Smooth muscle cell of the brain vasculature (primary cell): Measurements from ENCODE around the gene TREM1.

Experiments used
- DNase-seq: peaks from one replicate; pipeline ENCODE4 v3.0.0-alpha.2; 2012; ENCODE audit warnings: low read depth, low spot score

TREM1 gene

GRCh38 chr6:41286544-41287346 is at the start of gene TREM1:
TREM1 (minus strand) TSS chr6:41286682; CDS start chr6:41286655, 27 bp downstream.
- DNase-seq = no peak

DNA sequence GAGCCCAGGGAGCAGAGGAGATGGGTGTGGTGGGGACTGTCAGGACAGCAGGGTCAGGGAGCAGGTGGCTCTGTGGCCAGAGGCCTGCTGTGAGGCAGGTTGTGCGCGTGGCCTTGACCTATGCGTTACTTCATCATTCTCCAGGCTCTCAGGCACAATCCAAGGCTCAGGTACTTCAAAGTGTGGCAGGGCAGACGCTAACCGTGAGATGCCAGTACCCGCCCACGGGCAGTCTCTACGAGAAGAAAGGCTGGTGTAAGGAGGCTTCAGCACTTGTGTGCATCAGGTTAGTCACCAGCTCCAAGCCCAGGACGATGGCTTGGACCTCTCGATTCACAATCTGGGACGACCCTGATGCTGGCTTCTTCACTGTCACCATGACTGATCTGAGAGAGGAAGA is 49.5 kb upstream of the TREM1 start:
- no peak for DNase-seq

DNA sequence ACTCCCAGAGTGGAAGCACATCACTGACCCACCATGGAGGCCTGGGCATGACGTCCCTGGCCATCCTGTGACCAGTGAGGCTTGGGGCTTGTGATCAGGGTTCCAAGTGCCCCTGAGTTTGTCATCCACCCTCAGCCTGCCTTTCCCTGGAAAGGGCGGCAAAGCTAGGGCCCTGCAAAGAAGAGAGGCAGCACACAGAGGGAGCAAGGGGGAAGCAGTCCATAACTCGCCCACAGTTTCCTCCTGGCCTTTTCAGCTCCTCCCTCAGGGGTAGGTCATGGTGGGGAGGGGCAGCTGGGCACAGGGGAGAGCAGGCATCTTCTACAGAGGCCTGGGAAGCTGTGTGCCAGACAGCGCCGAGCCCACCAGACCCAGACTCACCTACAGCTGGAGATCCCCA is 48.8 kb upstream of the TREM1 start, which contains the start of gene NCR2:
Gene NCR2 (plus strand): TSS at position 313 of the 400 bp plus-strand sequence. CDS start 269 bp downstream, outside the sequence.
- no peak for DNase-seq

DNA sequence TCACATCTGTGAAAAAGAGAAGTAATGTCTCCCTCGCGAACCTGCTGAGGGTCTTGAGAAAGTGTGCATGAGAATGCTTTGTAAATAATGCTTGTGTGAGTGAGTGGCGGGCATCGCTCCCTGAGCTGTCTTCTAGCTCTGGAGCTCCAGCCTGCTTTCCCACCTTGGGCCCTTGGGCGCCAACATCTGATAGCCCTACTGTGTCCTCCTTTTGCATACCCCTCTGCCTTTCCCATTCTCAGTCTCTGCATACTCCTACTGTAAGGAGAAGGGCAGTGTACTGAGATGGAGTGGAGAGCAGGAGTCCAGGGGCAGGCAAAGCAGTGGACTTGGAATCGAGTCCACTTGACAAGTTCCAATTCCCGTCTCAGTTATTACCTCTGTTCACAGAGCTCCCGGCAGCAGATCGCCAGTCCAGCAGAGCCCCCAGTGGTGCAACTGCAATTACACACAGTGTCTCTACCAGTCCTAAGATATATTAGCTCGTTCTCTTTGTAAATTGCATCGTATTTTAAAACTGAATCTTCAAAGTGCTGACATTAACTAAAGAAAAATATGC is 48.1 kb upstream of the TREM1 start:
- no peak for DNase-seq

- DNase-seq = no peak
These were observed 46.6 kb upstream of the TREM1 start for GRCh38 chr6:41332842-41333736.

DNA sequence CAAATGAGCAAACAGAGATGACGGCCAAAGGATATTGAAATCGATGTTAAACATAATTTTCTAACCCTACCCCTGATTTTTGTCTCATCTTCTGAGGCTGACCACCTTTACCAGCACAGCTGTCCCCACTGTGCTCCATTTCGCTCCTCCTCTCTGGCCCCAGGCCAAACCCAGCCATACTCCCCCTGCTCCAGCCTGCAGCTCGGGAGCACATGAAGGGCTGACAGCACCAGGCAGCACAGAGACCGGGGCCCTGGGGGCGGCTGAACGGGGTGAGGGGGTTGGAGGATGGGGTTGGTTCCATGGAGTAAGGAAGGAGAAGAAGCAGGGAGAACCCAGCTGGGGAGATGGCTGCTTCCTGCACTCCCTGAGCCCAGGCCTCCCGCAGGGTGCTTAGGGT is 45.8 kb upstream of the TREM1 start:
- DNase-seq = no peak

DNA sequence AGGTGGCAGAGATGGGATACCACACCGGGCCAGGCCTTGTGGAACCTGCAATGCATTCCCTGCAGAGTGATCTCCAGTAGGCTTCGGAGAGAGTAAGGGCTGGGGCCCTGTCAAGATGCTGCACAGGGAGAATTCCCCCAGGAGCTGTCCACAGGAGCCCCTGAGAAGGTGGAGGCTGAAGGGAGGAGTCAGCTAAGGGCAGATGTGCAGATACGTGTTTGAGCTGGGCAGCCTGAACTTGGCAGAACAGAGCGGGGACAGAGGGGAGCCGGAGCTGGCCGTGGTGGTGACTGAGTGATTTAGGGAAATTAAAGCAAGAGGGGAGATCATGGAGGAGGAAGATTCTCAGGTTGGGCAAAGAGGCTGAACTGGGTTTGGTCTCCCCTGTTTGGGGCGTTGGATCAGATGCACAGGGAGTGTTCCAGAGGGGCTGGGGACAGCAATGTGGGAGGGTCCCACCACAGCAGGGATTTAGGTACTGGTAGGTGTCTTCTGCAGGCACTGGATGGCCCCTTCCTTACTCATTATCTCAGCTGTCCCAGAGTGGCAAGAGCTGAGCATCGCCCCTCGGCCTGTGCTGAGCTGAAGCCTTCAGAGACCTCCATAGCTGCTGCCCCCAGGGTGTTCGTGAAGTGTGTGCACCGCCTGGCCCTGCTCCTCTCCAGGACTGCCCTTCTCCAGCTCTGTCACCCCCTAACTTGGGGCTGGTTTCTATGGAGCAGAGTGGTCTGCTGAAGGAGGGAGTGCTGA is 45.1 kb upstream of the TREM1 start:
- DNase-seq = no peak

GRCh38 chr6:41327177-41327576 is 40.7 kb upstream of the TREM1 start:
- DNase-seq = no peak

DNA sequence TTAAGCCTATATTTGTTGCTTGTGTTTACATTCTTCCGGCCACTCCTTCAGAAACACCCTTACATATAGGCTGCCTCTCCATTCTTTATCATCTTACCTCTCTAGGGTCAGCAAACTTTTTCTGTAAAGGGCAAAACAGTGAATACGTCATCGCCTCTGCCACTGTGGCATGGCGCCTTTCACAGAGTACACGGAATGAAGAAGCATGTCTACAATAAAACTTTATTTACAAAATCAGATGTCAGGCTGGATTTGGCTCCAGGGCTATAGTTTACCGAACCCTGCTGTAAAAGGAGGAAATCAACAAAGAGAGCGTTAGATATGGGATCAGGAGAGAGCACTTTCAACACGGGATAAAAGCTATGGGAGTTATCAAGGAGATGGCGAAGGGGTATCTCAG is 39.6 kb upstream of the TREM1 start:
- DNase-seq = no peak

- no peak for DNase-seq
These were observed 39.1 kb upstream of the TREM1 start for GRCh38 chr6:41325446-41326066.

GRCh38 chr6:41321183-41321582 is 34.7 kb upstream of the TREM1 start:
- no peak for DNase-seq

- DNase-seq = peak; percentile 39
These were observed 32.4 kb upstream of the TREM1 start for GRCh38 chr6:41318654-41319565.

GRCh38 chr6:41318261-41318653 is 31.8 kb upstream of the TREM1 start:
- DNase-seq = no peak

GRCh38 chr6:41315943-41316620 is 29.6 kb upstream of the TREM1 start:
- DNase-seq = no peak

DNA sequence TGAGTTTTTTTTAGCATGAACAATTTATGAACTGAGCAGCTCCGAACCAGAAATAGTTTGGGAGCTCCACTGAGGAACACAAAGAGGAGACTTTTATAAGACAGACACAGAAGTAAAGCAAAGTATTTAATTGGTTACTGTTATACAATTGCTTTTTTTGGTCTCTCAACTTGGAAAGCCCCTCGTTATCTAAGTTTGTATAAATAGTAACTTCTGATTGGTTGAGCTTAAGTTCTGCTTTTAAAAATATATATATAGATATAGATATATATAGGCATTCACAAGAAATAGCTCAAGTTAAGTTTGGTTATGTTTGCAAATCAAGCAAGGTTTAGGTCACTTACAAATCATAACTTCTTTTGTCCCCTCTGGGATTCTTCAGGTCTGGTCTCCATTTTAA is 28.7 kb upstream of the TREM1 start:
- DNase-seq = no peak

DNA sequence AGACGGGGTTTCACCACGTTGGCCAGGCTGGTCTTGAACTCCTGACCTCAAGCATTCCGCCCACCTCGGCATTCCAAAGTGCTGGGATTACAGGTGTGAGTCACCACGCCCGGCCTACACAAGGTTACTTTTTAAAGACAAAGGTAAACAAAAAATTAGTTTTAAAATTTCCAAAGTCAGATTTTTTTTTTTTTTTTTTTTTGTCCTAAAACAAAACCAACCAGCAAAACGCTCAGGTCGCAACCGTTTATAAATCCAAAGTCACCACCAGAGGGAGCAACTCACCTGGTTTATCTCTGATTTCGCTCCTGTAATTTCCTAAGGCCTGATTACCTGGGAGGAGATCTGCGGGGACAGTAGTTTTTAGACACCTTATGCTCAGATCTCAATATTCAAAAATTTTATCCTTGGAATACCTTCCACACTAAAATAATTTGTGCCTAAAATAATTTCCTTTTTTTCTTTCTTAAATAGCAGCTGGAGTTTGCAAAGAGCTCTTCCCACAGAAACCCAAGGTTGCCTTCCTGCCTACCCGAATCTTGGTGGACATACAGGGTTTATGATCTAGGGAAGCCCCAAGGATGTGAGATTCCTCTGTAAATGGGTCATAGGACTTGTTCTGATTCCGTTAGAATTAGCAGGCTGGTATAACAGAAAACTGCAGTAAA is 19.8 kb upstream of the TREM1 start:
- DNase-seq = peak; percentile 9

DNA sequence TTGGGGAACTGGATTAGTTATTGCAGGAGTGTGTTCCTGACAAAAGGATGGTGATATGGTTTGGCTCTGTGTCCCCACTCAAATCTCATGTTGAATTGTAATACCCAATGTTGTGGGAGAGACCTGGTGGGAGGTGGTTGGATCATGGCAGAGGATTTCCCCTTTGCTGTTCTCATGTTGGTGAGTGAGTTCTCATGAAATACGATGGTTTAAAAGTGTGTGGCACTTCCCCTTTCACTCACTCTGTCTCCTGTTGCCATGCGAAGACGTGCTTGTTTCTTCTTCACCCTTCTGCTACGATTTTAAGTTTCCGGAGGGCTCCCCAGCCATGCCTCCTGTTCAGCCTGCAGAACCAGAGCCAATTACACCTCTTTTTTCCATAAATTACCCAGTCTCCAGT is 16.2 kb upstream of the TREM1 start:
- DNase-seq = no peak

- no peak for DNase-seq
These were observed 12.5 kb upstream of the TREM1 start for GRCh38 chr6:41298785-41299502.
